Epithelial cell of esophagus (primary cell): ENCODE measurements around the gene UXS1.

Experiments used
- DNase-seq: peaks from one replicate; pipeline ENCODE4 v3.0.0; 2010; ENCODE audit warnings: low read depth
- H3K4me3 ChIP-seq: 2 replicates; pipeline ENCODE4 v1.5.1; 2011; ENCODE audit warnings: mild to moderate bottlenecking, low read length, control low read depth
- CTCF ChIP-seq: IDR thresholded peaks from 2 replicates; pipeline ENCODE4 v1.5.1; 2011; ENCODE audit warnings: low read depth, mild to moderate bottlenecking, low read length, control low read depth, inconsistent platforms; ENCODE audit not compliant: insufficient read depth; ENCODE audit errors: missing control alignments

The UXS1 gene

DNA sequence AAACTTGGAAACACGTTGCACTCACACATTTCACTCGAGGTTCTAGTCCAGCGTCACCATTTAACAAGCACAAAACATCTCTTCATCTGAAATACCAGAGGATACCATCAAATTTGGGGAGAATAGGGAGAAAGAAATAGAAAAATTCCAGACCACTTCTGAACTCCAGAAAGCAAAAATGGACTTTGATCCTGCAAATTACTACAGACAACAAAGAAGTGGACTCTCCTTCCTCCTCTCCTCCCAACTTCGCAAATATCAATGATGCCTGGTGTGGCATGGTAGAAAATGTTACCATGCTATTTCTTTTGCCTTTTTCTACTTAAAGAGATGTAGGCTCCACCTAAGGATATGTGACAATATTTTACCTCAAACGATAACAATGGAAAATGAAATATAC lies 13.5 kb downstream of the UXS1 start:
- no peak for TF ChIP-seq CTCF
- H3K4me3 ChIP-seq, result no peak overlapping the region
- no peak for DNase-seq

DNA sequence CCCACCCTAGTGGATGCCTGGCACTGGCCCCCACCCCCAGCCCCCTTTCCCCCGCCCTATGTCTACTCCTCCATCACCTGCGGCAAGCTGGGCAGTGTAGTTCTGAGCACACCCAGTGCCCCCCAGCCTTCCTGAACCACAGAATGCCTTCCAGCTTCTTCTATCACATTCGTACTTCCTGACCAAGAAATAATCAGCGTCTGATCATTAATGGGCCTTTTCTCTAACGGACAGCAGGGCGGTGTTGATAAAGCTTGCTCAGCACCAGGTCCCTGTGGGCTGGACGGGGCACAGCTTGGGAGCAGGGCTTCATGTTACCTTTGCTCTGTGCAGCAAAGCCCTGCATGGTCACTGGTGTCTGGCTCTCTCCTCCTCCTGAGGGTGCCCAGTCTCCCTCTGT lies 15.4 kb downstream of the UXS1 start:
- no peak for TF ChIP-seq CTCF
- H3K4me3 ChIP-seq, result no peak overlapping the region
- DNase-seq, result no peak

DNA sequence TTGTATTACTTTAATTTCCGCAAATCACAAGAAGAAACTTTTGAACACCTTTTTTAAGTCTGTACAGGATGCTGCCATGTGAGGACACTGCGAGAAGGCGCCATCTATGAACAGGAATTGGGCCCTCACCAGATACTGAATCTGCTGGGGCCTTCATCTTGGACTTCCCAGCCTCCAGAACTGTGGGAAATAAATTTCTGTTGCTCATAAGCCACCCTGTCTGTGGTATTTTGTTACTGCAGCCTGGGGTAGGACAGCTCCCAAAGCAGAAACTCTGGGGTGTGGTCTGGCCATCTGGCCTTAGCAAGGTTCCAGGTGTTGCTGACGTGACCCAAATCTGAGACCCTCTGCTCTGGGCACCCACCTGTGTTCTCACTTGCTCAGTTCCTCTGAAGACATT lies 16.5 kb downstream of the UXS1 start:
- TF ChIP-seq CTCF, result no peak
- H3K4me3 ChIP-seq, result no peak overlapping the region
- no peak for DNase-seq

GRCh38 chr2:106176446-106177099 lies 17.5 kb downstream of the UXS1 start:
- no peak for TF ChIP-seq CTCF
- no peak overlapping the region for H3K4me3 ChIP-seq
- DNase-seq, result no peak

DNA sequence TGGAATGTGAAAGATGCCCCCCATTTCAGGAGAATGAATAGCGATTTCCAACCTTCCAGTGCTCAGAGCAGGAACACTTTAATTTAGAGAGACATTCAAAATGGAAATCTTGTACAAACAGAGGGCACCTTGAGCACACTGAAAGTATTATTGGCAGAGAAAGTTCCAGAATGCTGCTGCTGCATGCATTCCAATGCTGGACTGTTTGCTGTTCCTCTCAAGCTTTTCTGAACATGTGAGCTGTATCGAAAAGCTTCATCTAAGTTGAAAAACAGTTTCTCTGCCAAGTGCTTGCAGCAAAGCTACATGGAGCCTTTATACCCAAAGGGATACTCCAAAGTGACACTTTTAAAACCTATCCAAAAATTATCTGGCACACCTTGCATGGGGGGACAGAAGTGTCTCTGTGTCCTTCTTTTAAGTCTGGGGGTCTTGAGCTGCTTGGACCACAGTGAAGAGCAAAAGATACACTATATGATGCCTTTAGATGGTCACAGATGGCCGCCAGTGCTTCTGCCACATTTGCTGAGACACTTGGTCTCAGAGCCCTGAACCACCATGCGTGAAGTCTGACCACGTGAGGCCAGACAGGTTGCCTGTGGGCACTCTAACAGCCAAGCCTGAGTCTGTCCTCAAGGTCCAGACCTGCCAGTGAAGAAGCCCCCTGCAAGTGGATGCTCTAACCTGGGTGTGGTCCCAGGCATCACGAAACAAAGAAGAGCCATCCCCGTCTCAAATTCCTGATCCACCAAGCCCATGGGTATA lies 18.8 kb downstream of the UXS1 start:
- TF ChIP-seq CTCF, result no peak
- no peak for DNase-seq
- H3K4me3 ChIP-seq, result no peak overlapping the region

- no peak overlapping the region for H3K4me3 ChIP-seq
- DNase-seq, result no peak
- TF ChIP-seq CTCF, result no peak
These were observed 20.0 kb downstream of the UXS1 start for GRCh38 chr2:106174056-106174455.

DNA sequence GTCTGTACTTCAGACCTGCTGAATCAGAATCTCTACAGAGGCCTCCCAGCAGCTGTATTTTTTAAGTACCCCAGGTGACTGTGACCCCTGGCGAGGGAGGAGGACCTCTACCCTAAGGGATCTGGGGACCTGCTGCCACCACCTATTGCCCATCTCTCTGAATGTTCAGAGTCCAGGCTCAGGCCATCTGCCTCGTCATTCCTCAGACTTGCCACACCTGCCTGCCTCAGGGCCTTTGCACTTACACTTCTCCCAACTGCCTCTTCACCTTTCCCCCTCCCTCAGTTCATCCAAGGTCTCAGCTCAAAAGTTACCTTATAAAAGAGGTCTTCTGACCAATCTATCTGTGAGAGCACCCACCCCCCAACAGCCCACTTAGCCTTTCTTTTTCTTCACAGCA lies 21.5 kb downstream of the UXS1 start:
- TF ChIP-seq CTCF, result no peak
- DNase-seq, result no peak
- H3K4me3 ChIP-seq, result no peak overlapping the region
